K562 (cell line): ENCODE results near the gene CYP4V2. TPM values are rescaled to one million over a fixed set of nuclear protein-coding genes. Genes with fewer than 3 reads are reported as not detected.

ENCODE experiments used
- ATAC-seq: fragments of 200-7000 bp; cut with Tn5 transposase; 3 replicates; pipeline ENCODE4 v1.9.1; 2020; ENCODE audit warnings: moderate library complexity
- BruUV-seq: library from RNA; stranded (reverse); fragments of 400-500 nt; replicated peaks from 2 replicates; lab custom pipeline; 2021; lab: Mats Ljungman, UMichigan
- CTCF ChIA-PET: fragments of 300-600 bp; formaldehyde crosslinking; extraction: SDS; loops from one replicate; lab custom pipeline; 2021; ENCODE audit warnings: low intra/inter-chr PET ratio; lab: Yijun Ruan, JAX
- POLR2A ChIA-PET: fragments of 300-600, 350-650 bp; sonication (Branson Sonifier 250); formaldehyde crosslinking; extraction: SDS; loops from one replicate; lab custom pipeline; 2021; ENCODE audit warnings: antibody characterized with exemption, inconsistent platforms; lab: Yijun Ruan, JAX
- DNase-seq, 4 experiments: peaks; one replicate each; pipeline versions ENCODE4 v3.0.0 to v3.0.0-alpha.2; 2011 to 2018; ENCODE audit warnings: low spot score in 3 of 4, mixed read lengths in 3 of 4; ENCODE audit errors: extremely low read depth in 1 of 4
- FAIRE-seq: peaks from 2 replicates; lab custom pipeline; 2011; peaks lifted over from hg19 to GRCh38; lab: Jason Lieb, UNC
- H2AFZ ChIP-seq: 2 replicates; pipeline ENCODE4 v1.6.0; 2011; ENCODE audit warnings: low read depth, low read length, control low read depth, inconsistent platforms
- H3K27ac ChIP-seq: fragments of 200-600 bp; 3 replicates; pipeline ENCODE4 v1.8.0; 2011; ENCODE audit warnings: low read depth, mild to moderate bottlenecking, control low read depth, inconsistent platforms, low read length, moderate library complexity, mixed read lengths; ENCODE audit errors: extremely low read depth
- H3K27me3 ChIP-seq, 2 experiments: fragments of 300-600 bp in 1 of 2; 2 replicates in 1 of 2; 3 replicates in 1 of 2; pipeline versions ENCODE4 v1.6.0 to v1.8.0; 2011; ENCODE audit warnings: inconsistent platforms in 2 of 2, low read length in 2 of 2, mild to moderate bottlenecking in 1 of 2, mixed read lengths in 1 of 2, moderate library complexity in 1 of 2; ENCODE audit not compliant: control insufficient read depth in 2 of 2, insufficient read depth in 2 of 2
- H3K36me3 ChIP-seq: fragments of 300-600 bp; 3 replicates; pipeline ENCODE4 v1.8.0; 2011; ENCODE audit warnings: mild to moderate bottlenecking, low read length, inconsistent platforms; ENCODE audit not compliant: control insufficient read depth, insufficient read depth
- H3K4me1 ChIP-seq, 2 experiments: fragments of 200-600 bp in 1 of 2; replicated peaks in 1 of 2; 2 replicates in 1 of 2; 3 replicates in 1 of 2; pipeline versions ENCODE4 v1.5.1 to v1.8.0; 2011; ENCODE audit warnings: inconsistent platforms in 2 of 2, low read length in 2 of 2, mild to moderate bottlenecking in 1 of 2, mixed read lengths in 1 of 2, moderate library complexity in 1 of 2; ENCODE audit not compliant: control insufficient read depth in 2 of 2, insufficient read depth in 2 of 2
- H3K4me2 ChIP-seq: 2 replicates; pipeline ENCODE4 v1.6.1; 2011; ENCODE audit warnings: low read length, control low read depth, inconsistent platforms, mixed read lengths; ENCODE audit not compliant: insufficient read depth
- H3K4me3 ChIP-seq: fragments of 200-600 bp; sonication (generic), shearing (Covaris generic); 2 replicates; pipeline ENCODE4 v1.5.1; 2016; ENCODE audit warnings: control low read depth, inconsistent platforms
- H3K79me2 ChIP-seq: fragments of 200-600 bp; 3 replicates; pipeline ENCODE4 v1.8.0; 2011; ENCODE audit warnings: low read length, inconsistent platforms; ENCODE audit not compliant: control insufficient read depth, insufficient read depth
- H3K9ac ChIP-seq, 2 experiments: 2 replicates each; pipeline versions ENCODE4 v1.6.0 to v1.6.1; 2011; ENCODE audit warnings: low read depth in 2 of 2, low read length in 2 of 2, control low read depth in 1 of 2, inconsistent platforms in 1 of 2, mild to moderate bottlenecking in 1 of 2, mixed read lengths in 1 of 2; ENCODE audit not compliant: insufficient read depth in 1 of 2
- H3K9me1 ChIP-seq: one replicate; pipeline ENCODE4 v1.6.0; 2011; ENCODE audit warnings: inconsistent platforms, mild to moderate bottlenecking, low read length, moderate library complexity; ENCODE audit not compliant: control insufficient read depth, insufficient read depth
- H3K9me3 ChIP-seq: replicated peaks from 2 replicates; pipeline ENCODE4 v1.5.1; 2011; ENCODE audit warnings: low read depth, low read length, inconsistent platforms; ENCODE audit not compliant: control insufficient read depth, insufficient read depth
- H4K20me1 ChIP-seq: replicated peaks from 2 replicates; pipeline ENCODE4 v1.6.1; 2011; ENCODE audit warnings: low read length, inconsistent platforms, mixed read lengths; ENCODE audit not compliant: control insufficient read depth, insufficient read depth
- CTBP1 ChIP-seq: fragments of 450-650 bp; IDR thresholded peaks from 2 replicates; pipeline ENCODE4 v1.6.1; 2016; ENCODE audit warnings: borderline replicate concordance
- EWSR1 ChIP-seq: fragments of 450-650 bp; IDR thresholded peaks from 2 replicates; pipeline ENCODE4 v1.6.1; 2018; ENCODE audit warnings: borderline replicate concordance, mild to moderate bottlenecking, low read depth, moderate library complexity; ENCODE audit not compliant: partially characterized antibody
- FOXJ2 ChIP-seq: fragments of 200-800 bp; sonication (Bioruptor generic); IDR thresholded peaks from 2 replicates; pipeline ENCODE4 v1.6.1; 2016; ENCODE audit warnings: missing genetic modification characterization, missing compliant biosample characterization
- MYBL2 ChIP-seq, 2 experiments: fragments of 450-650 bp in 1 of 2; sonication (generic) in 1 of 2; formaldehyde crosslinking in 1 of 2; IDR thresholded peaks; 2 replicates each; pipeline versions ENCODE4 v1.6.1 to v1.8.1; 2017 to 2022; ENCODE audit warnings: borderline replicate concordance in 1 of 2, inconsistent platforms in 1 of 2, low read depth in 1 of 2, mild to moderate bottlenecking in 1 of 2, missing genetic modification reagents in 1 of 2, moderate library complexity in 1 of 2
- SAFB2 ChIP-seq: fragments of 200-400 bp; formaldehyde crosslinking; IDR thresholded peaks from 2 replicates; pipeline ENCODE4 v1.6.1; 2018; ENCODE audit warnings: borderline replicate concordance, low read length, low read depth, moderate library complexity; ENCODE audit not compliant: severe bottlenecking
- SIN3A ChIP-seq, 2 experiments: fragments of 150-350 bp in 1 of 2; IDR thresholded peaks; 2 replicates each; pipeline ENCODE4 v1.6.1; 2011 to 2016; ENCODE audit warnings: borderline replicate concordance in 2 of 2, low read depth in 2 of 2, low read length in 2 of 2, mild to moderate bottlenecking in 2 of 2, moderate library complexity in 2 of 2; ENCODE audit not compliant: control insufficient read depth in 1 of 2
- WGBS: fragments of 100-300 bp; shearing (Covaris generic); methylation state at CpG from one replicate; pipeline ENCODE4 v1.1.6; 2016; ENCODE audit warnings: low coverage, mixed read lengths; ENCODE audit not compliant: insufficient coverage; ENCODE audit errors: missing lambda C conversion rate; 5-methylcytosine and 5-hydroxymethylcytosine counted together
- in situ Hi-C: fragments of 300-500 bp; cut with MboI; formaldehyde crosslinking; loops from 4 replicates; pipeline ENCODE4 v1.15.0; 2018; ENCODE audit warnings: inconsistent platforms, mixed read lengths
- intact Hi-C: fragments of 100-400 bp; cut with micrococcal nuclease; formaldehyde crosslinking; loops from 2 replicates; pipeline ENCODE4 v1.14.2; 2022
- polyA plus RNA-seq, 8 experiments: library from polyadenylated mRNA; depleted of rRNA in 4 of 8; stranded (reverse) in 5 of 8; unstranded in 3 of 8; fragments of >200 nt; fragmentation: Nextera tagmentation in 2 of 8; fragmentation: Illumina TruSeq in 1 of 8; extraction: Ambion mirVana in 2 of 8; extraction: Trizol in 1 of 8; gene quantifications; 2 replicates each; pipeline versions ENCODE4 v1.2.1 to v1.2.3, GENCODE V29; 2011 to 2014; ENCODE audit warnings: inconsistent platforms in 1 of 8, missing spikeins in 1 of 8
- total RNA-seq, 7 experiments: library from RNA; depleted of rRNA in 6 of 7; stranded (reverse); fragments of >200 nt in 6 of 7; fragmentation: Illumina TruSeq in 2 of 7; extraction: Trizol in 2 of 7; gene quantifications; 2 replicates each; pipeline versions ENCODE4 v1.2.1 to v1.2.3, GENCODE V29; 2011 to 2021; ENCODE audit warnings: low replicate concordance in 1 of 7
- TF ChIP-seq, protein P1 (sequence below): fragments of 200-400 bp; formaldehyde crosslinking; IDR thresholded peaks from 2 replicates; pipeline ENCODE4 v1.6.1; 2017; ENCODE audit warnings: mild to moderate bottlenecking, low read depth, low read length, moderate library complexity
- TF ChIP-seq, protein P2 (sequence below): fragments of 150-350 bp; conservative IDR thresholded peaks from 2 replicates; pipeline ENCODE4 v1.6.1; 2014; ENCODE audit warnings: low read length
- TF ChIP-seq, protein P3 (sequence below): fragments of 150-350 bp; IDR thresholded peaks from 2 replicates; pipeline ENCODE4 v1.6.1; 2014; ENCODE audit warnings: low read depth, mild to moderate bottlenecking, low read length, borderline replicate concordance
- TF ChIP-seq, protein P4 (sequence below), 2 experiments: fragments of 450-650 bp; conservative IDR thresholded peaks; 2 replicates each; pipeline ENCODE4 v1.6.1; 2017; ENCODE audit warnings: mild to moderate bottlenecking in 2 of 2, moderate library complexity in 2 of 2

CYP4V2 gene
- total and polyA plus RNA-seq, 9 of the 15 experiments (the other 6 are each of a cell fraction or from before 2014, with no cell fraction given): 1.1 to 8.3 (median 3.9) TPM

DNA sequence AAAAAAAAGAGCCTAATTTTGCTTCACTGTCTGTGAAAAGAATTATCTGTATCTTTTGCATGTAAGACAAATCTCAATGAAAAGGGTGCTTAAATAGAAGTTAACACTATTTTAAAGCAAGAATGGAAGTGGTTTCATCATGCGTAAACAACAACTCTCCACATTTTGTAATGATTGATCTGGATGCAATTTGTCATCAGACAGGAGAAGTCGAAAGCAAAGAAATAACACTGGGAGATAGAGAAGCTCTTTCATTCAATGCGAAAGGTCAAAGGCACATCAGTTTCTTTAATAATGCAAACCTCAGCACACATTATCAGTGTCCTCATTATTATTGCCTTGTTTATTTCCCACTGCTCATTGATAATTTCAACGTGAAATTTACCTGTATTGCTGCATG, 44.8 kb downstream of the CYP4V2 start:
- H3K4me3 ChIP-seq: no peak overlapping the region
- CTCF ChIA-PET: no interaction called here
- DNase-seq (no peak), FAIRE-seq (no peak), ATAC-seq (no peak)
- in situ Hi-C loops (no loop called here), intact Hi-C loops (no loop called here)
- no peaks in the 10 kb centered on the region for H3K79me2 ChIP-seq
- no peaks in the 10 kb centered on the region for H3K9me1 ChIP-seq
- H3K4me1 ChIP-seq: no peaks in the 10 kb centered on the region
- no TSS peak for BruUV-seq
- H3K9me3 ChIP-seq: no peaks in the 10 kb centered on the region
- no peak overlapping the region for H3K9ac ChIP-seq
- POLR2A ChIA-PET: interaction anchor here (0.6 kb wide), 1 partner anchor 264 kb away, joined by 5 read pairs; no protein-coding TSS in a partner anchor
- H2AFZ ChIP-seq: no peak overlapping the region
- peaks cover 6 to 13% of the 10 kb centered on the region in 2 experiments; a peak in 4 of 5 replicates for H3K27me3 ChIP-seq
- no peak overlapping the region for H3K27ac ChIP-seq
- H3K36me3 ChIP-seq: no peaks in the 10 kb centered on the region
- WGBS: 23% methylated on average over 4 of the region's 4 CpGs
- H3K4me2 ChIP-seq: no peak overlapping the region
- H4K20me1 ChIP-seq: no peaks in the 10 kb centered on the region
- TF ChIP-seq MYBL2 (IDR thresholded peaks at IDR 0.05; ENCODE audit: low read depth): no peak
- no peak for TF ChIP-seq MYBL2 (CRISPR knock-in tag; IDR thresholded peaks at IDR 0.05; ENCODE audit: borderline replicate concordance)
- TF ChIP-seq, protein P1, sequence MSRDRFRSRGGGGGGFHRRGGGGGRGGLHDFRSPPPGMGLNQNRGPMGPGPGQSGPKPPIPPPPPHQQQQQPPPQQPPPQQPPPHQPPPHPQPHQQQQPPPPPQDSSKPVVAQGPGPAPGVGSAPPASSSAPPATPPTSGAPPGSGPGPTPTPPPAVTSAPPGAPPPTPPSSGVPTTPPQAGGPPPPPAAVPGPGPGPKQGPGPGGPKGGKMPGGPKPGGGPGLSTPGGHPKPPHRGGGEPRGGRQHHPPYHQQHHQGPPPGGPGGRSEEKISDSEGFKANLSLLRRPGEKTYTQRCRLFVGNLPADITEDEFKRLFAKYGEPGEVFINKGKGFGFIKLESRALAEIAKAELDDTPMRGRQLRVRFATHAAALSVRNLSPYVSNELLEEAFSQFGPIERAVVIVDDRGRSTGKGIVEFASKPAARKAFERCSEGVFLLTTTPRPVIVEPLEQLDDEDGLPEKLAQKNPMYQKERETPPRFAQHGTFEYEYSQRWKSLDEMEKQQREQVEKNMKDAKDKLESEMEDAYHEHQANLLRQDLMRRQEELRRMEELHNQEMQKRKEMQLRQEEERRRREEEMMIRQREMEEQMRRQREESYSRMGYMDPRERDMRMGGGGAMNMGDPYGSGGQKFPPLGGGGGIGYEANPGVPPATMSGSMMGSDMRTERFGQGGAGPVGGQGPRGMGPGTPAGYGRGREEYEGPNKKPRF: no peak
- TF ChIP-seq, protein P2, sequence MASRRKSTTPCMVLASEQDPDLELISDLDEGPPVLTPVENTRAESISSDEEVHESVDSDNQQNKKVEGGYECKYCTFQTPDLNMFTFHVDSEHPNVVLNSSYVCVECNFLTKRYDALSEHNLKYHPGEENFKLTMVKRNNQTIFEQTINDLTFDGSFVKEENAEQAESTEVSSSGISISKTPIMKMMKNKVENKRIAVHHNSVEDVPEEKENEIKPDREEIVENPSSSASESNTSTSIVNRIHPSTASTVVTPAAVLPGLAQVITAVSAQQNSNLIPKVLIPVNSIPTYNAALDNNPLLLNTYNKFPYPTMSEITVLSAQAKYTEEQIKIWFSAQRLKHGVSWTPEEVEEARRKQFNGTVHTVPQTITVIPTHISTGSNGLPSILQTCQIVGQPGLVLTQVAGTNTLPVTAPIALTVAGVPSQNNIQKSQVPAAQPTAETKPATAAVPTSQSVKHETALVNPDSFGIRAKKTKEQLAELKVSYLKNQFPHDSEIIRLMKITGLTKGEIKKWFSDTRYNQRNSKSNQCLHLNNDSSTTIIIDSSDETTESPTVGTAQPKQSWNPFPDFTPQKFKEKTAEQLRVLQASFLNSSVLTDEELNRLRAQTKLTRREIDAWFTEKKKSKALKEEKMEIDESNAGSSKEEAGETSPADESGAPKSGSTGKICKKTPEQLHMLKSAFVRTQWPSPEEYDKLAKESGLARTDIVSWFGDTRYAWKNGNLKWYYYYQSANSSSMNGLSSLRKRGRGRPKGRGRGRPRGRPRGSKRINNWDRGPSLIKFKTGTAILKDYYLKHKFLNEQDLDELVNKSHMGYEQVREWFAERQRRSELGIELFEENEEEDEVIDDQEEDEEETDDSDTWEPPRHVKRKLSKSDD: no peak
- no peak for TF ChIP-seq FOXJ2
- no peak for TF ChIP-seq CTBP1
- TF ChIP-seq, protein P3, sequence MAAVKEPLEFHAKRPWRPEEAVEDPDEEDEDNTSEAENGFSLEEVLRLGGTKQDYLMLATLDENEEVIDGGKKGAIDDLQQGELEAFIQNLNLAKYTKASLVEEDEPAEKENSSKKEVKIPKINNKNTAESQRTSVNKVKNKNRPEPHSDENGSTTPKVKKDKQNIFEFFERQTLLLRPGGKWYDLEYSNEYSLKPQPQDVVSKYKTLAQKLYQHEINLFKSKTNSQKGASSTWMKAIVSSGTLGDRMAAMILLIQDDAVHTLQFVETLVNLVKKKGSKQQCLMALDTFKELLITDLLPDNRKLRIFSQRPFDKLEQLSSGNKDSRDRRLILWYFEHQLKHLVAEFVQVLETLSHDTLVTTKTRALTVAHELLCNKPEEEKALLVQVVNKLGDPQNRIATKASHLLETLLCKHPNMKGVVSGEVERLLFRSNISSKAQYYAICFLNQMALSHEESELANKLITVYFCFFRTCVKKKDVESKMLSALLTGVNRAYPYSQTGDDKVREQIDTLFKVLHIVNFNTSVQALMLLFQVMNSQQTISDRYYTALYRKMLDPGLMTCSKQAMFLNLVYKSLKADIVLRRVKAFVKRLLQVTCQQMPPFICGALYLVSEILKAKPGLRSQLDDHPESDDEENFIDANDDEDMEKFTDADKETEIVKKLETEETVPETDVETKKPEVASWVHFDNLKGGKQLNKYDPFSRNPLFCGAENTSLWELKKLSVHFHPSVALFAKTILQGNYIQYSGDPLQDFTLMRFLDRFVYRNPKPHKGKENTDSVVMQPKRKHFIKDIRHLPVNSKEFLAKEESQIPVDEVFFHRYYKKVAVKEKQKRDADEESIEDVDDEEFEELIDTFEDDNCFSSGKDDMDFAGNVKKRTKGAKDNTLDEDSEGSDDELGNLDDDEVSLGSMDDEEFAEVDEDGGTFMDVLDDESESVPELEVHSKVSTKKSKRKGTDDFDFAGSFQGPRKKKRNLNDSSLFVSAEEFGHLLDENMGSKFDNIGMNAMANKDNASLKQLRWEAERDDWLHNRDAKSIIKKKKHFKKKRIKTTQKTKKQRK: no peak
- TF ChIP-seq SIN3A (IDR thresholded peaks at IDR 0.05; ENCODE audit: borderline replicate concordance in 2 of 2, control insufficient read depth in 1 of 2, low read depth in 2 of 2, low read length in 2 of 2): no peak
- TF ChIP-seq, protein P4, sequence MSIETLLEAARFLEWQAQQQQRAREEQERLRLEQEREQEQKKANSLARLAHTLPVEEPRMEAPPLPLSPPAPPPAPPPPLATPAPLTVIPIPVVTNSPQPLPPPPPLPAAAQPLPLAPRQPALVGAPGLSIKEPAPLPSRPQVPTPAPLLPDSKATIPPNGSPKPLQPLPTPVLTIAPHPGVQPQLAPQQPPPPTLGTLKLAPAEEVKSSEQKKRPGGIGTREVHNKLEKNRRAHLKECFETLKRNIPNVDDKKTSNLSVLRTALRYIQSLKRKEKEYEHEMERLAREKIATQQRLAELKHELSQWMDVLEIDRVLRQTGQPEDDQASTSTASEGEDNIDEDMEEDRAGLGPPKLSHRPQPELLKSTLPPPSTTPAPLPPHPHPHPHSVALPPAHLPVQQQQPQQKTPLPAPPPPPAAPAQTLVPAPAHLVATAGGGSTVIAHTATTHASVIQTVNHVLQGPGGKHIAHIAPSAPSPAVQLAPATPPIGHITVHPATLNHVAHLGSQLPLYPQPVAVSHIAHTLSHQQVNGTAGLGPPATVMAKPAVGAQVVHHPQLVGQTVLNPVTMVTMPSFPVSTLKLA (conservative IDR thresholded peaks at IDR 0.05): no peak
- TF ChIP-seq SAFB2: no peak
- no peak for TF ChIP-seq EWSR1
